Trophoblast cell (in vitro differentiated cells and primary cell): ENCODE measurements around the gene RTN4RL2.

ENCODE experiments used
- DNase-seq, 2 donors: peaks; one replicate each; pipeline ENCODE4 v3.0.0-alpha.2; 2016
- H2AFZ ChIP-seq: 2 replicates; pipeline ENCODE4 v1.6.1; 2013; ENCODE audit warnings: low read length, moderate library complexity, mild to moderate bottlenecking; ENCODE audit not compliant: insufficient read depth, poor library complexity
- H2AK5ac ChIP-seq: 2 replicates; pipeline ENCODE4 v1.6.1; 2013; ENCODE audit warnings: mild to moderate bottlenecking, low read length
- H2BK120ac ChIP-seq: 2 replicates; pipeline ENCODE4 v1.6.1; 2013; ENCODE audit warnings: low read length, mild to moderate bottlenecking, moderate library complexity; ENCODE audit not compliant: insufficient read depth, poor library complexity
- H2BK12ac ChIP-seq: 2 replicates; pipeline ENCODE4 v1.6.1; 2013; ENCODE audit warnings: mild to moderate bottlenecking, low read length, moderate library complexity
- H2BK5ac ChIP-seq: 2 replicates; pipeline ENCODE4 v1.6.1; 2013; ENCODE audit warnings: low read length, low read depth, moderate library complexity, mild to moderate bottlenecking; ENCODE audit not compliant: poor library complexity
- H3K14ac ChIP-seq: 2 replicates; pipeline ENCODE4 v1.6.1; 2013; ENCODE audit warnings: mild to moderate bottlenecking, low read length
- H3K18ac ChIP-seq: 2 replicates; pipeline ENCODE4 v1.6.1; 2013; ENCODE audit warnings: mild to moderate bottlenecking, low read length
- H3K23ac ChIP-seq: 2 replicates; pipeline ENCODE4 v1.6.1; 2013; ENCODE audit warnings: low read length
- H3K27ac ChIP-seq: 2 replicates; pipeline ENCODE4 v1.5.1; 2013; ENCODE audit warnings: low read depth, mild to moderate bottlenecking, inconsistent platforms, low read length, moderate library complexity
- H3K27me3 ChIP-seq: 2 replicates; pipeline ENCODE4 v1.6.1; 2013; ENCODE audit warnings: inconsistent platforms, mild to moderate bottlenecking, low read length, moderate library complexity; ENCODE audit not compliant: insufficient read depth
- H3K36me3 ChIP-seq, 2 experiments: 1 replicate in 1 of 2; 2 replicates in 1 of 2; pipeline ENCODE4 v1.6.1; 2013; ENCODE audit warnings: low read length in 2 of 2, mild to moderate bottlenecking in 2 of 2, moderate library complexity in 1 of 2; ENCODE audit not compliant: insufficient read depth in 2 of 2, control insufficient read depth in 1 of 2
- H3K4ac ChIP-seq: 2 replicates; pipeline ENCODE4 v1.6.1; 2013; ENCODE audit warnings: low read depth, mild to moderate bottlenecking, low read length, moderate library complexity
- H3K4me1 ChIP-seq, 2 experiments: 1 replicate in 1 of 2; 2 replicates in 1 of 2; pipeline ENCODE4 v1.6.1; 2013; ENCODE audit warnings: low read length in 2 of 2, mild to moderate bottlenecking in 2 of 2, moderate library complexity in 1 of 2; ENCODE audit not compliant: insufficient read depth in 2 of 2, control insufficient read depth in 1 of 2
- H3K4me2 ChIP-seq: 2 replicates; pipeline ENCODE4 v1.6.1; 2013; ENCODE audit warnings: inconsistent platforms, mild to moderate bottlenecking, low read length, moderate library complexity
- H3K4me3 ChIP-seq: 2 replicates; pipeline ENCODE4 v1.5.1; 2013; ENCODE audit warnings: mild to moderate bottlenecking, low read depth, low read length, inconsistent platforms
- H3K79me1 ChIP-seq: one replicate; pipeline ENCODE4 v1.6.1; 2013; ENCODE audit warnings: low read length
- H3K79me2 ChIP-seq: 2 replicates; pipeline ENCODE4 v1.6.1; 2013; ENCODE audit warnings: low read length, mild to moderate bottlenecking; ENCODE audit not compliant: control insufficient read depth, insufficient read depth, poor library complexity
- H3K9ac ChIP-seq: 2 replicates; pipeline ENCODE4 v1.6.1; 2013; ENCODE audit warnings: mild to moderate bottlenecking, low read length
- H3K9me3 ChIP-seq: 2 replicates; pipeline ENCODE4 v1.6.1; 2013; ENCODE audit warnings: low read depth, mild to moderate bottlenecking, control low read depth, inconsistent platforms, low read length; ENCODE audit not compliant: insufficient read depth
- H4K12ac ChIP-seq: 2 replicates; pipeline ENCODE4 v1.6.1; 2013; ENCODE audit warnings: low read depth, mild to moderate bottlenecking, low read length, moderate library complexity
- H4K8ac ChIP-seq: 2 replicates; pipeline ENCODE4 v1.6.1; 2013; ENCODE audit warnings: low read depth, mild to moderate bottlenecking, low read length, moderate library complexity
- H4K91ac ChIP-seq: one replicate; pipeline ENCODE4 v1.6.1; 2013; ENCODE audit warnings: low read depth, mild to moderate bottlenecking, low read length, moderate library complexity
- WGBS: extraction: QIAGEN DNeasy Blood & Tissue Kit; methylation state at CpG from one replicate; pipeline ENCODE4 v1.1.7; 2013; ENCODE audit warnings: missing lambda C conversion rate; ENCODE audit not compliant: insufficient read length, insufficient coverage; ENCODE audit errors: extremely low coverage; 5-methylcytosine and 5-hydroxymethylcytosine counted together

Gene RTN4RL2

DNA sequence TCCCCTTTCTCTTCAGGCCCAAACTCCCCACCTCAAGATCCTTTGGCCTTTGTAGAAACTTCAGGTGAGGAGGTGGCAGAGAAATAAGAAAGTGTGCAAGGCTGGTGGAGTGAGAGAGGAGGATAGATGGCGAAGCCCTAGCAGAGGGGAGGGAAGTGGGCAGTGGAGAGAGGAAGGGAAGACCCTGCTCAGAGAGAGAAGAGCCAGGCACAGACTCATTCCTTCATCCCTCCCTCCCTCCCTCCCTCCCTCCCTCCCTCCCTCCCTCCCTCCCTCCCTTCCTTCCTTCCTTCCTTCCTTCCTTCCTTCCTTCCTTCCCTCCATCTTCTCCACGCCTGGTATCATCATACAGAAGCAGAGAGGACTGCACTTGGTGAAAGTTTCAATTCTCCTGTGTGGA lies 21.0 kb downstream of the RTN4RL2 start:
- no peak overlapping the region for H2AFZ ChIP-seq
- H3K18ac ChIP-seq: no peak overlapping the region

DNA sequence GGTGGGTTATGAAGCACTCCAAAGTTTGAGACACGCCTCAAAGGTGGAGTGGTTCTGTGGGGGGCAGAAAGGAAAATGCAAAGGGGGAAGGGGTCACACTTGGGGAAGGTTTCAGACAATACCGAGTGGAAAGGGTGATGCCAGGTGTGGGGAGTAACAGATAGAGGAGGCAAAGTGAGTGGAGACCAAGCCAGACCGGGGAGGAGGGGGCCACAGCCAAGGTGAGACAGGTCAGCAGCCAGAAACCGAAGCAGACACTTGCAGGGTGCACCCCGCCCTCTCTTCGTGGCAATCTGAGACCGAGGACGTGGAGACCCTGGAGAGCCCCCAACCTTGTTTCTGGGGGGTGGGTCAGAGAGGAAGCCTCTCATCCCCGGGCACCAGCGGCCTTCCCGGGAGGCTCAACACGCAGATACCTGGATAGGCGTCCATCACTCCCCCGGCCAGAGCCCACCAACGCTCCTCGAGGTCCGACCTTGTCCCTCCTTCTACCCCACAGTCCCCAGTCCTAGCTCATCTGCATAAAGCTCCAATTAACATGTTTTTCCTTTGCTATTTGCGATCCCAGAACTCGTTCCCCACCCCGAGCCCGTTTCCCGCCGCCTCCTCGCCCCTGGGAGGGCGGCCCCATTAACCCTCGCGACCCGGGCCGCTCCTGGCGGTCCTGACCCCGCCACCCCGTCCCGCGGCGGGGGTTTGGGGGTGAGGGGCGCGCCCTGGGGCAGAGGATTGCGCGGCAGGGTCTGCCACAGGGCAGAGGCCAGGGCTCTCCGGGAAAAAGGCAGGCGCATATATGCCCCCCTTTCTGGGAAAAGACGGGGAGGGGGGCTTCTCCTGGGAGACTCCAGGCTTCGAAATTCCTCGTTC lies 21.8 kb downstream of the RTN4RL2 start:
- Histone ChIP-seq H3K4me1 (peaks cover 0 to 7% of the 10 kb centered on the region in 2 experiments), H3K4ac (no peak overlapping the region), H3K27ac (no peak overlapping the region), H3K23ac (no peak overlapping the region), H3K27me3 (peaks cover 27% of the 10 kb centered on the region), H3K79me2 (no peaks in the 10 kb centered on the region), H2BK5ac (no peak overlapping the region), H3K9ac (no peak overlapping the region), H3K4me3 (no peak overlapping the region), H3K18ac (no peak overlapping the region), H3K79me1 (no peaks in the 10 kb centered on the region), H4K12ac (no peak overlapping the region), H2AK5ac (no peak overlapping the region), H3K36me3 (no peaks in the 10 kb centered on the region), H2BK12ac (no peak overlapping the region), H2AFZ (no peak overlapping the region), H2BK120ac (no peak overlapping the region), H3K9me3 (no peaks in the 10 kb centered on the region), H3K4me2 (peak overlapping the region; percentile 58), H4K91ac (no peak overlapping the region), H3K14ac (no peak overlapping the region), H4K8ac (no peak overlapping the region)
- DNase-seq: no peak
- no CpG with 5 or more reads among the region's 44 CpGs for WGBS

More for the DNA sequence above, 21.0 kb downstream of the RTN4RL2 start:
- Histone ChIP-seq H4K91ac (no peak overlapping the region), H2BK12ac (no peak overlapping the region), H3K36me3 (no peaks in the 10 kb centered on the region), H4K12ac (no peak overlapping the region), H3K4me3 (no peak overlapping the region), H3K4ac (no peak overlapping the region), H3K9me3 (no peaks in the 10 kb centered on the region), H3K27me3 (peaks cover 35% of the 10 kb centered on the region), H3K9ac (no peak overlapping the region), H4K8ac (no peak overlapping the region), H3K79me2 (no peaks in the 10 kb centered on the region), H3K4me2 (no peak overlapping the region), H2AK5ac (no peak overlapping the region), H3K23ac (no peak overlapping the region), H3K4me1 (peaks cover 3 to 11% of the 10 kb centered on the region in 2 experiments), H3K14ac (no peak overlapping the region), H2BK120ac (no peak overlapping the region), H2BK5ac (no peak overlapping the region), H3K79me1 (no peaks in the 10 kb centered on the region), H3K27ac (no peak overlapping the region)
- DNase-seq: no peak
- no CpG with 5 or more reads among the region's 2 CpGs for whole genome bisulfite sequencing

DNA sequence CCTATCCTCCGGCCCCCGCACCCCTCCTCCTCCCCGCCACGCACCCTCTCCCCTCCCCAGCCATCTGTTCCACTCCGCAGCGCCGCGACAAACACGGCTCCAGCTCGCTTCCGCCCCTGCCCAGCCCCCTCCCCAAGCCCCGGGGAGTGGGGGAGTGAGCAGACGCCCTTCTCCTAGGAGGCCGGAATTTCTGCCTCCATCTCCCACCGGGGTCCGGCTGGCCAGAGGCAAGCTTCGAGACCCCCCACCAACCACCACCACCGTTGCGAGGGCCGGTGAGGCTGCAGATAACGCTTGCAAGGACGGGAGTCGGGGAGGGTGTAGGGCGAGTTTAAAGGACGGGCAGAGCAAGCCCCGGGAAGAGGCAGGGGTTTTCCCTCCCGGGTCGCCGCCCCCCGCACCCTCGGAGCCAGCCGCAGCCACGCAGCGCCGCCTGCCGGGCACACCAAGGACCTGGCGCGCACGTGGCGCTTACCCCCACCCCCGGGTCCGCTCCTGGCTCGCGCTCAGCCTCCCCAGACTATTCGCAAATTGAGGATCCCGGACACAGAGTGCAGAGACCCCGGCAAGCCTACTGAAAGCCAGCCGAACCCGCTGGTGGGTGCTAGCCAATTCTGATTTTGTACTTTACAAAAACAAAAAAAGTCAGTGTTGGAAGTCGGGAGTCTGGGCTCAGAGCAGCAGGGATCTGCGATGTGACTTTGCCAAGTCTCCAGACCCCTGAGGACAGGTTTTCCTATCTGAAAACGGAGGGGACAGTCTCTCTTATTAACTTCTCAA lies 22.6 kb downstream of the RTN4RL2 start:
- no peak overlapping the region for H3K9ac ChIP-seq
- peak overlapping the region; percentile 11 for H3K4me3 ChIP-seq
- no peaks in the 10 kb centered on the region for H3K9me3 ChIP-seq
- no peak overlapping the region for H2AK5ac ChIP-seq
- no peak overlapping the region for H4K91ac ChIP-seq
- H3K79me2 ChIP-seq: no peaks in the 10 kb centered on the region
- peaks cover 23% of the 10 kb centered on the region for H3K27me3 ChIP-seq
- peak overlapping the region; percentile 58 for H3K4me2 ChIP-seq
- no peak overlapping the region for H3K18ac ChIP-seq
- WGBS: no CpG with 5 or more reads among the region's 52 CpGs
- H4K12ac ChIP-seq: no peak overlapping the region
- H2BK120ac ChIP-seq: no peak overlapping the region
- H2AFZ ChIP-seq: peak overlapping the region; percentile 56
- no peak overlapping the region for H3K4ac ChIP-seq
- H3K36me3 ChIP-seq: no peaks in the 10 kb centered on the region
- no peak overlapping the region for H2BK5ac ChIP-seq
- no peaks in the 10 kb centered on the region for H3K79me1 ChIP-seq
- no peak overlapping the region for H2BK12ac ChIP-seq
- H3K4me1 ChIP-seq: peaks cover 0 to 7% of the 10 kb centered on the region in 2 experiments
- no peak overlapping the region for H3K23ac ChIP-seq
- peak overlapping the region; percentile 11 for H3K14ac ChIP-seq
- H4K8ac ChIP-seq: no peak overlapping the region
- peak in 1 of 2 donors; percentile 46 for DNase-seq
- H3K27ac ChIP-seq: no peak overlapping the region

DNA sequence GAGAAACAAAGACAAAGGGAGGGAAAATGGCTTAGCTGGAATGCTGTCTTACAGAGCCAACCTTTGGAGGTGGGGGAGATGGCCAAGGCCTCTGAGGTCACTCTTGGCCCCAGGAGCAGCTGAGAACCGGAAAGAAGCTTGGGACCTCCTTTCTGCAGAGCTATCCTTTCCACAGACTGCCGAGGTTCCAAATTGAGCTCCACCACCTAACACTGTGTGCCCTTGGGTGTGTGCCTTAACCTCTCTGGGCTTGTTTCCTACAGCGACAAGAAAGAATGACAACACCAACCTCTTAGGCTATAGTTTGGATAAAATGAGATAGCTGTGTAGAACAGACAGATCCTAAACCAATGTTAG lies 23.2 kb downstream of the RTN4RL2 start:
- Histone ChIP-seq H3K4me3 (no peak overlapping the region), H3K36me3 (no peaks in the 10 kb centered on the region), H3K27ac (no peak overlapping the region), H3K4me1 (peaks cover 0 to 7% of the 10 kb centered on the region in 2 experiments), H4K8ac (no peak overlapping the region), H2AFZ (no peak overlapping the region), H3K9me3 (no peaks in the 10 kb centered on the region), H2BK5ac (no peak overlapping the region), H4K91ac (no peak overlapping the region), H3K79me2 (no peaks in the 10 kb centered on the region), H3K23ac (no peak overlapping the region), H3K79me1 (no peaks in the 10 kb centered on the region), H3K18ac (no peak overlapping the region), H2BK12ac (no peak overlapping the region), H2BK120ac (no peak overlapping the region), H3K9ac (no peak overlapping the region), H3K14ac (no peak overlapping the region), H2AK5ac (no peak overlapping the region), H3K4me2 (no peak overlapping the region), H3K4ac (no peak overlapping the region), H4K12ac (no peak overlapping the region), H3K27me3 (peaks cover 22% of the 10 kb centered on the region)
- no CpG with 5 or more reads among the region's 3 CpGs for WGBS
- DNase-seq: no peak
